ENCODE measurements around the gene CLCN4.

GRCh38 chrX:10223276-10223675, 66.5 kb downstream of the CLCN4 start:
- TF ChIP-seq CTCF (IDR thresholded peaks at IDR 0.05; ENCODE audit: low read depth, low read length): no peak
- TF ChIP-seq POLR2A (IDR thresholded peaks at IDR 0.05; ENCODE audit: extremely low read depth, insufficient read length): no peak
